ENCODE data around the gene BLACAT1.

Gene BLACAT1

GRCh38 chr1:205455581-205456382 is at the start of gene BLACAT1:
TSS of gene BLACAT1 (minus strand) at chr1:205456045.
- no peak for DNase-seq

DNA sequence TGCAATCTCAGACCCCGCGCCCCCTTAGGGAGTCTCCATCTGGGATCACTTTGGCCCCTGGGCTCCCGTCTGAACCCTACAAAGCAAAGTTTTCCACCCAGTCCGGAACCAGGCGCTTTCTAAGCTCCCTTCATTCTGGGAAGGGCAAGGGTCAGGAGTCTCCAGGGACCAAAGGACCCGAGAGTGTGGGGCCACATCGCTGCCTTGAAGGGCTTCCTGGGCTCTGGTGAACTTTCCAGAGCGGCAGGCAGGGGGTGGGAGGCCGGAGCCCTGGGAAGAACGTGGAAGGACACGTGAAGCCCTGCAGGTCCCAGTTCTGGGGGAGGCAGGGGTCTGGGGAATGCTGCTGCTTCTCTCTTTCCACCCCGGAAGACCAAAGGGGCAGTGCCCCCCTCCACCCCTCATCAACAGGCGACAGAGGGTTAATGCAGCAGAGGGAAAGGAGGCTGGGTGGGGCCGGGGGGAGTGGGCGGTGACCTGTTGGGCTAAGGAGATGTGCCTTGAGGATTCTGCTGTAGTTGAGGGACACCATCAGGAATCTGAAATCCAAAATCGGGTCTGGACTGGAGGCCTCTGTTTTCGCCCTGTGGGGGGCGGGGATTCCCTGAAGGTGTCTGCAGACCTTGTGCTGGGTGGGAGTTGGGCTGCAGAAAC is 49.4 kb upstream of the BLACAT1 start:
- DNase-seq = peak in 1 of 56 donors; percentile 36

GRCh38 chr1:205504311-205505075 is 48.6 kb upstream of the BLACAT1 start, which contains the start of gene CDK18:
TSS of gene CDK18 (plus strand) at chr1:205504669. CDS start at chr1:205523168, 18,499 bp downstream.
- DNase-seq = peak in 54 of 56 donors; percentile 25 to 95 (median 84)

- no peak for DNase-seq
Observed at GRCh38 chr1:205502992-205503391, 47.1 kb upstream of the BLACAT1 start.

DNA sequence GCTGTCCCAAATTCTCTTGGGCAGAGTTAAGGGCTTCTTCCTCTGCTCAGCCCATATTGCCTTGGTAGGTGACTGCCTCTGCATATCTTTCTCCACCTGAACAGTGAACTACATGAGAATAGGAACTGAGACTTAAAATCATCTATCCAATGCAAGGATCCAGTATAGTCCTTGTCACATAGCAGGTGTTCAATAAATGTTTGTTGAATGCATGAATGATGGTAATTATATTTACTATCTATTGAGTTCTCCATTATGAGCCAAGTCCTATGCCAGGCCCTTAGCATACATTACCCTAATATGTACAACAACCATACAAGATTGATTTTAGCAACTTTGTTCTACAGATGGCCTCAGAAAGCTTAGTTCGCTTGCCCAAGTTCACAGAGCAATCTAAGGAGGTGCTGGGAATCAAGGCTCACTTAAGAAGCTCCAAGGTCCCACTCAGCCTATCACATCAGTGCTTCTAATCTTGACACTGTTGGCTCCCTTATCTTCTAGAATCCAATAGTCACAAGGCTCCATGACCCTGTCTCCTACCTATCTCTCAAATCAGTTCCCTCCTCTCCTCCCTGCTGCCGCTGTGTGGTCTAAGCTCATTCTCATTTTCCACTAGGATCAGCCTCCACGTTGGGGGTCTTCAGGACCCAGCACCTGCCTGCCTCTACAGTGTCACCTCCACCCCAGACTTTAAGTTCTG is 46.4 kb upstream of the BLACAT1 start:
- DNase-seq = no peak

GRCh38 chr1:205500240-205501233 is 44.7 kb upstream of the BLACAT1 start:
- no peak for DNase-seq

- no peak for DNase-seq
Observed at GRCh38 chr1:205499789-205500188, 43.9 kb upstream of the BLACAT1 start.

DNA sequence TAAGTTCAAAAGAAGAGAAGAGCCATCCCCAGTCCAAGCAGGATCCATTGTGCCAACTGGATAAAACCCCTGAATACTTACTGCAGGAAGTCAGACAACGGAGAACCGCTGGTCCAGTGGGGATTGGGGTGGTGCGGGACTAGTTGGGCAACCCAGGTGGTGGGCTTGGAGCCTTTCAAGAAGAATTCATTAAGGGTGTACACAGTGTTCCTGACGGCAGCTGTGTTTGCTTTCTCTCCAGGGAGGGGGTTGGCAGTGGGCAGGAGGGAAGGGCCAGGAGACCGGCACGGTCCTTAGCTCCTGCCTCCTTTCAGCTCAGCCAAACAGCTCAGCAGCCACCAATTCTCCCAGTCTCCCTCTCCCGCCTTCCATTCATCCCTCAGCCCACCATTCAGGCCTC is 41.5 kb upstream of the BLACAT1 start:
- no peak for DNase-seq

DNA sequence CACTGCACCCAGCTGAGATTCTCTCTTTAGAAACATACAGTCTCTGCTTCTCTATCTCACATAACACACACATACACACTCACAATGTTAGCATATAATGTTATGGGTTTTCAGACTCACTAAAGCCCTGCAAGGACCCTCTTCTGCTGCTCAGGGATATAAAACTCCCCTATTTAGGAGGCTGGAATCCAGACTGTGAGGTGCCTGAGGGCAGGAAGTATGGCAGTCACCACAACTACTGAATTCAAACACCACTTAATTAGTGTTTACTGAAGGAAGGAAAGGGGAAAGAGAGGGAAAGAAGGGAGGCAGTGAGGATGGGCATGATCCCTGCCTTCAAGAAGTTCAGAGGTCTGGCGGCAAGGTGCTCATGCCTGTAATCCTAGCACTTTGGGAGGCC is 40.8 kb upstream of the BLACAT1 start:
- no peak for DNase-seq

- DNase-seq = peak in 14 of 56 donors; percentile 25 to 63 (median 36)
Observed at GRCh38 chr1:205495237-205495823, 39.5 kb upstream of the BLACAT1 start.

- DNase-seq = peak in 7 of 56 donors; percentile 19 to 47 (median 33)
Observed at GRCh38 chr1:205494115-205494514, 38.3 kb upstream of the BLACAT1 start.

GRCh38 chr1:205493241-205494085 is 37.6 kb upstream of the BLACAT1 start:
- DNase-seq = peak in 3 of 56 donors; percentile 20 to 44 (median 38)

GRCh38 chr1:205492774-205493173 is 36.9 kb upstream of the BLACAT1 start:
- DNase-seq = no peak

DNA sequence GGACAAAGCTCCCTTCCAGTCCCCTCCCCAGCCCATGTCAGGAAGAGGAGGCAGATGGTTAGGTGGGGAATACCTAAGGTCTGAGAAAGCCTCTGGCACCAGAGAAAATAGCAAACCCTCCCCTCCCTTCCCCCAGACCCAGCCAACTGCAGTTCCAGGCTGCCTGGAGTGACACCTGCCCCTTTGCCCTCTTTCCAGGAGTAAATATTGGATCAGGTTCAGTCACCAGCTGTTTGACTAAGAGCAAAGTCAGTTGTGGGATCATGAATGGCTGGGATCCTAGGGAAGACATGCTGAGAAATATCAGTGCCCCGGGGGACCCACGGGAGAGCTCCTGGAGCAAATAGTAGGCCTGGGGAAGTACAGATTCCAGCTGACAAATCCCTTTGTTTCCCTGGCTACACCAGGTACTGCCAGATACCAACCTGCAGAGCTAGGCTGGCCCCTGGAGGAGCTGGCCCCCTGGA is 36.4 kb upstream of the BLACAT1 start:
- DNase-seq = no peak

DNA sequence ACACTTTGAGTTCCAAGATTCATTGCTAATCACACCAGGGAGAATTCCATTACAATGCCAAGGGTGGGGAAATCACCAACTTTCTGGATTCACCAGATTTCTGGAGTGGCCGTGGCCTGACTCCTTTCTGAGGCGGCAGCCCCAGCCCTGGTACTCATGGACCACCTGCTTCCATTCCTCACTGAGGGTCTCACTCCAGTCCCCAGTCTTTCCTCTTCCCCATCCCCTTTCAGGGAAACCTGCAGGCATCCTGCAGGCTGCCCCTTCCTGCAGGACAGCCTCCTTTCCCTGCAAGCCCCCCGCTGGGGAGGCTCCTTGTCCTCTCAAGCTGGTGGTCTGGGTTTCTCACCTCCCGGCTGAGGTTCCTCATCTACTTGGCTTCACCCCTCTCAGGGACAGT is 35.9 kb upstream of the BLACAT1 start:
- no peak for DNase-seq

DNA sequence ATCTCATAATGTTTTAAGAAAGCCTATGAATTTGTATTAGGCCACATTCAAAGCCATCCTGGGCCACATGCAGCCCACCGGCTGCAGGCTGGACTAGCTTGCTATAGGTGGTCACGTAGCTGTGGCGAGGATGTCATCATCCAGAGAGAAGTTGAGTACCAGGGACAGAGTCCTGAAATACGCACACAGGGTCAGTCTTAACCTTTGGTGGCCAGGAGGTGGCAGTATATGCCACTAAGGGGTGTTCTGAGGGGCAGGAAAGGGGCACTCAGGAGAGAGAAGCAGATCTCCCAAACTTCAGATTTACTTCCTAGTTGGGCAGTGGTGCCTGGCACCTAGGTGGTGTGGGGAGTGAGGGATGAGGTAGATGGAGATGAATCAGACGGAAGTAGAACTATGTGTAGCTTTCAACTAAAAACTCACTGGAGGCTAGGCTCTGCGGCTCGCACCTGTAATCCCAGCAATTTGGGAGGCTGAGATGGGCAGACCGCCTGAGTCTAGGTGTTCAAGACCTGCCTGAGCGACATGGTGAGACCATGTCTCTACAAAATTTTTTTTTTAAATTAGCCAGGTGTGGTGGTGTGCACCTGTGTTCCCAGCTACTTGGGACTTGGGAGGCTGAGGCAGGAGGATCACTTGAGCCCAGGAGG is 32.4 kb upstream of the BLACAT1 start:
- peak in 27 of 56 donors; percentile 8 to 73 (median 42) for DNase-seq

GRCh38 chr1:205486258-205486657 is 30.4 kb upstream of the BLACAT1 start:
- DNase-seq = no peak
